H1 (cell line): ENCODE data around the gene RRM2. TPM values are rescaled to one million over a fixed set of nuclear protein-coding genes. Genes with fewer than 3 reads are reported as not detected.

ENCODE experiments used
- CTCF ChIA-PET: fragments of 300-600 bp; sonication (Branson Sonifier 250); formaldehyde crosslinking; loops from one replicate; lab custom pipeline; 2021; ENCODE audit not compliant: partially characterized antibody; lab: Charles Lee
- POLR2A ChIA-PET: fragments of 300-600 bp; sonication (Branson Sonifier 250); formaldehyde crosslinking; loops from one replicate; lab custom pipeline; 2021; ENCODE audit warnings: inconsistent platforms; ENCODE audit not compliant: partially characterized antibody; lab: Charles Lee
- DNase-seq, 2 experiments: peaks; one replicate each; pipeline versions ENCODE4 v3.0.0 to v3.0.0-alpha.2; 2010 to 2022; ENCODE audit warnings: low spot score in 2 of 2, low read depth in 1 of 2, mixed read lengths in 1 of 2
- FAIRE-seq: peaks from 2 replicates; lab custom pipeline; 2011; peaks lifted over from hg19 to GRCh38; lab: Jason Lieb, UNC
- H2AFZ ChIP-seq: 2 replicates; pipeline ENCODE4 v1.8.1; 2012; ENCODE audit warnings: low read length, inconsistent platforms
- H2AK5ac ChIP-seq: 2 replicates; pipeline ENCODE4 v1.6.1; 2013; ENCODE audit warnings: low read depth, low read length
- H2BK120ac ChIP-seq: replicated peaks from 2 replicates; pipeline ENCODE3; 2013; ENCODE audit warnings: low read depth, low read length, inconsistent platforms
- H2BK12ac ChIP-seq: 2 replicates; pipeline ENCODE4 v1.6.1; 2013; ENCODE audit warnings: low read depth, low read length
- H2BK15ac ChIP-seq: 2 replicates; pipeline ENCODE4 v1.6.1; 2013; ENCODE audit warnings: low read length
- H2BK20ac ChIP-seq: 2 replicates; pipeline ENCODE4 v1.6.1; 2013; ENCODE audit warnings: low read length
- H2BK5ac ChIP-seq: 2 replicates; pipeline ENCODE4 v1.6.1; 2013; ENCODE audit warnings: low read depth, low read length
- H3K14ac ChIP-seq: 2 replicates; pipeline ENCODE4 v1.6.1; 2013; ENCODE audit warnings: inconsistent platforms; ENCODE audit not compliant: insufficient read length
- H3K18ac ChIP-seq: 2 replicates; pipeline ENCODE4 v1.6.1; 2013; ENCODE audit warnings: low read length; ENCODE audit errors: extremely low read depth
- H3K23ac ChIP-seq: 2 replicates; pipeline ENCODE4 v1.6.1; 2013; ENCODE audit warnings: inconsistent platforms; ENCODE audit not compliant: insufficient read length
- H3K23me2 ChIP-seq: 2 replicates; pipeline ENCODE4 v1.6.1; 2013; ENCODE audit warnings: low read depth, low read length
- H3K27ac ChIP-seq: 2 replicates; pipeline ENCODE4 v1.6.1; 2011; ENCODE audit warnings: low read depth, low read length, inconsistent platforms
- H3K27me3 ChIP-seq, 4 experiments: replicated peaks in 1 of 4; 1 replicate in 1 of 4; 2 replicates in 3 of 4; pipeline versions ENCODE4 v1.6.1 to v1.8.1; 2011 to 2013; ENCODE audit warnings: low read length in 3 of 4, mild to moderate bottlenecking in 3 of 4, inconsistent platforms in 2 of 4, mixed read lengths in 2 of 4, moderate library complexity in 1 of 4; ENCODE audit not compliant: control insufficient read depth in 3 of 4, insufficient read depth in 3 of 4; ENCODE audit errors: extremely low read depth in 1 of 4
- H3K36me3 ChIP-seq, 4 experiments: 2 replicates each; pipeline versions ENCODE4 v1.6.1 to v1.8.1; 2011 to 2013; ENCODE audit warnings: mild to moderate bottlenecking in 4 of 4, low read length in 3 of 4, moderate library complexity in 2 of 4, control low read depth in 1 of 4, inconsistent platforms in 1 of 4; ENCODE audit not compliant: insufficient read depth in 4 of 4, control insufficient read depth in 2 of 4
- H3K4ac ChIP-seq: replicated peaks from 2 replicates; pipeline ENCODE3; 2013; ENCODE audit warnings: low read length, low read depth, mixed read lengths, inconsistent platforms; ENCODE audit not compliant: insufficient read length
- H3K4me1 ChIP-seq, 4 experiments: replicated peaks in 1 of 4; 1 replicate in 1 of 4; 2 replicates in 3 of 4; pipeline versions ENCODE4 v1.6.1 to v1.8.1; 2011 to 2013; ENCODE audit warnings: low read length in 3 of 4, inconsistent platforms in 2 of 4, mixed read lengths in 1 of 4; ENCODE audit not compliant: insufficient read depth in 4 of 4, control insufficient read depth in 3 of 4
- H3K4me2 ChIP-seq, 2 experiments: 2 replicates each; pipeline versions ENCODE4 v1.6.1 to v1.8.1; 2011 to 2013; ENCODE audit warnings: low read depth in 2 of 2, low read length in 2 of 2, control low read depth in 1 of 2, inconsistent platforms in 1 of 2, mild to moderate bottlenecking in 1 of 2; ENCODE audit not compliant: insufficient read depth in 1 of 2
- H3K4me3 ChIP-seq, 4 experiments: fragments of 200-600, 300-600 bp in 1 of 4; sonication (generic), shearing (Covaris generic), sonication (Bioruptor Twin) in 1 of 4; 2 replicates each; pipeline versions ENCODE4 v1.5.1 to v1.8.1; 2011 to 2016; ENCODE audit warnings: low read length in 4 of 4, low read depth in 3 of 4, control low read depth in 2 of 4, inconsistent platforms in 2 of 4, mild to moderate bottlenecking in 2 of 4, mixed read lengths in 1 of 4, moderate library complexity in 1 of 4; ENCODE audit not compliant: insufficient read depth in 2 of 4; ENCODE audit errors: extremely low read depth in 1 of 4
- H3K56ac ChIP-seq: replicated peaks from 2 replicates; pipeline ENCODE3; 2013; ENCODE audit warnings: low read depth, mild to moderate bottlenecking, mixed read lengths, low read length, inconsistent platforms; ENCODE audit not compliant: insufficient read length
- H3K79me1 ChIP-seq: 2 replicates; pipeline ENCODE4 v1.6.1; 2013; ENCODE audit warnings: low read depth, low read length, control low read depth
- H3K79me2 ChIP-seq, 2 experiments: 2 replicates each; pipeline versions ENCODE4 v1.6.1 to v1.8.1; 2012 to 2013; ENCODE audit warnings: low read length in 2 of 2, mild to moderate bottlenecking in 2 of 2, inconsistent platforms in 1 of 2; ENCODE audit not compliant: insufficient read depth in 2 of 2, control insufficient read depth in 1 of 2
- H3K9ac ChIP-seq, 4 experiments: replicated peaks in 1 of 4; 1 replicate in 1 of 4; 2 replicates in 3 of 4; pipeline versions ENCODE4 v1.6.1 to v1.8.1; 2011 to 2013; ENCODE audit warnings: low read depth in 3 of 4, low read length in 3 of 4, control low read depth in 2 of 4, mild to moderate bottlenecking in 2 of 4, moderate library complexity in 2 of 4, inconsistent platforms in 1 of 4; ENCODE audit errors: extremely low read depth in 1 of 4
- H3K9me3 ChIP-seq, 2 experiments: 2 replicates each; pipeline versions ENCODE4 v1.6.1 to v1.8.1; 2012 to 2013; ENCODE audit warnings: mild to moderate bottlenecking in 2 of 2, moderate library complexity in 2 of 2, control low read depth in 1 of 2, inconsistent platforms in 1 of 2, low read depth in 1 of 2, low read length in 1 of 2, mixed read lengths in 1 of 2; ENCODE audit not compliant: insufficient read depth in 2 of 2
- H4K20me1 ChIP-seq, 2 experiments: replicated peaks in 1 of 2; 2 replicates each; pipeline versions ENCODE3 to v1.8.1; 2011 to 2013; ENCODE audit warnings: inconsistent platforms in 2 of 2, low read length in 2 of 2, mild to moderate bottlenecking in 1 of 2; ENCODE audit not compliant: insufficient read depth in 2 of 2, control insufficient read depth in 1 of 2
- H4K5ac ChIP-seq: 2 replicates; pipeline ENCODE4 v1.6.1; 2013; ENCODE audit warnings: low read length, low read depth, mixed read lengths, inconsistent platforms; ENCODE audit not compliant: insufficient read length
- H4K8ac ChIP-seq: 2 replicates; pipeline ENCODE4 v1.8.0; 2013; ENCODE audit warnings: mild to moderate bottlenecking, moderate library complexity, low read length, inconsistent platforms; ENCODE audit not compliant: insufficient read depth; ENCODE audit errors: extremely low read depth
- H4K91ac ChIP-seq: replicated peaks from 2 replicates; pipeline ENCODE3; 2013; ENCODE audit warnings: low read length, mixed read lengths, inconsistent platforms; ENCODE audit not compliant: insufficient read length
- ATF3 ChIP-seq: IDR thresholded peaks from 2 replicates; pipeline ENCODE4 v1.6.1; 2011; ENCODE audit warnings: low read depth, mild to moderate bottlenecking, low read length; ENCODE audit not compliant: insufficient read depth
- KDM1A ChIP-seq: fragments of 200-600, 300-600 bp; sonication (generic); IDR thresholded peaks from 2 replicates; pipeline ENCODE4 v1.7.1; 2016; ENCODE audit warnings: mild to moderate bottlenecking, low read length, borderline replicate concordance
- RXRA ChIP-seq: IDR thresholded peaks from 2 replicates; pipeline ENCODE4 v1.6.1; 2011; ENCODE audit warnings: low read depth, mild to moderate bottlenecking, low read length, moderate library complexity; ENCODE audit not compliant: insufficient read depth
- WGBS, 2 experiments: shearing (Covaris generic) in 1 of 2; methylation state at CpG; one replicate each; pipeline versions ENCODE4 v1.1.6 to v1.1.7; 2013 to 2015; ENCODE audit warnings: low lambda C conversion rate in 2 of 2, mixed read lengths in 2 of 2, inconsistent platforms in 1 of 2, low coverage in 1 of 2, missing lambda C conversion rate in 1 of 2; ENCODE audit not compliant: insufficient replicate concordance in 2 of 2, insufficient coverage in 1 of 2, insufficient read length in 1 of 2; ENCODE audit errors: extremely low coverage in 1 of 2, missing lambda C conversion rate in 1 of 2; 5-methylcytosine and 5-hydroxymethylcytosine counted together
- polyA plus RNA-seq, 7 experiments: library from polyadenylated mRNA; depleted of rRNA in 3 of 7; stranded (reverse) in 5 of 7; unstranded in 2 of 7; fragments of >200 nt in 5 of 7; fragments of 200-250 nt in 2 of 7; gene quantifications; 1 replicate in 5 of 7; 2 replicates in 1 of 7; 4 replicates in 1 of 7; pipeline versions ENCODE4 v1.2.1 to v1.2.3, GENCODE V29; 2011 to 2013; ENCODE audit warnings: missing spikeins in 2 of 7, mixed read lengths in 2 of 7
- total RNA-seq: library from RNA; stranded (reverse); fragmentation: NEBNext Ultra II Directional; extraction: Animal tissue kit (Norgen Biotek cat#: 25700); gene quantifications from 2 replicates; pipeline ENCODE4 v1.2.1, GENCODE V29; 2021

Gene RRM2
- total and polyA plus RNA-seq, 2 of the 8 experiments (the other 6 are each of a cell fraction or from before 2014, with no cell fraction given) = 37.7 to 215 TPM

- peaks cover 2 to 7% of the 10 kb centered on the region in 2 experiments for H4K20me1 ChIP-seq
- no peaks in the 10 kb centered on the region for H3K79me2 ChIP-seq
- no peak overlapping the region for H2BK12ac ChIP-seq
- H3K4me1 ChIP-seq = peaks cover 0 to 7% (median 0%) of the 10 kb centered on the region in 4 experiments; a peak in 1 of 7 replicates
- H2BK15ac ChIP-seq = no peak overlapping the region
- H4K5ac ChIP-seq = no peak overlapping the region
- H2BK120ac ChIP-seq = no peak overlapping the region
- TF ChIP-seq ATF3 (no peak), KDM1A (peak; percentile 35; the same call in 1 of the 2 replicates), RXRA (no peak)
- H2BK20ac ChIP-seq = no peak overlapping the region
- H3K4ac ChIP-seq = no peak overlapping the region
- ChIA-PET CTCF (interaction anchor here (0.9 to 17.7 kb wide), 15 partner anchors 8 to 271 kb away, joined by 3 to 169 read pairs (median 4); no protein-coding TSS in a partner anchor), POLR2A (interaction anchor here (1.8 kb wide), 1 partner anchor 29 kb away, joined by 5 read pairs; no protein-coding TSS in a partner anchor)
- no peaks in the 10 kb centered on the region for H3K27me3 ChIP-seq
- H3K4me3 ChIP-seq = no peak overlapping the region
- DNase-seq = no peak
- no peak overlapping the region for H3K56ac ChIP-seq
- no peak overlapping the region for H3K9ac ChIP-seq
- H2AFZ ChIP-seq = no peak overlapping the region
- no peak overlapping the region for H3K27ac ChIP-seq
- no peak overlapping the region for H4K91ac ChIP-seq
- no peaks in the 10 kb centered on the region for H3K9me3 ChIP-seq
- no peak overlapping the region for H3K14ac ChIP-seq
- H3K36me3 ChIP-seq = peaks cover 0 to 6% (median 0%) of the 10 kb centered on the region in 4 experiments; a peak in 2 of 8 replicates
- H2AK5ac ChIP-seq = no peak overlapping the region
- H2BK5ac ChIP-seq = no peak overlapping the region
- H3K23ac ChIP-seq = no peak overlapping the region
- no peak for FAIRE-seq
- no peak overlapping the region for H3K18ac ChIP-seq
- H3K23me2 ChIP-seq = peaks cover 2% of the 10 kb centered on the region; the same call in 1 of the 2 replicates
- H3K4me2 ChIP-seq = no peak overlapping the region
- H3K79me1 ChIP-seq = no peaks in the 10 kb centered on the region
- no peak overlapping the region; the same call in 1 of the 2 replicates for H4K8ac ChIP-seq
- 76% methylated on average over 12 of the region's 18 CpGs; no CpG with 5 or more reads in 1 of the 2 experiments for WGBS, 2 experiments
Observed at GRCh38 chr2:10163498-10164486, 41.3 kb downstream of the RRM2 start.
